Nephron (organoid): ENCODE measurements around the gene PCSK9.

Experiments used
- H3K27ac Mint-ChIP-seq, 3 experiments: 2 replicates each; pipeline ENCODE4 v1.8.0; 2020; ENCODE audit warnings: mixed read lengths in 3 of 3, mild to moderate bottlenecking in 2 of 3, moderate library complexity in 1 of 3
- H3K27me3 Mint-ChIP-seq: 2 replicates; pipeline ENCODE4 v1.8.0; 2021; ENCODE audit warnings: low read depth, mild to moderate bottlenecking, moderate library complexity, mixed read lengths
- H3K36me3 Mint-ChIP-seq: 2 replicates; pipeline ENCODE4 v1.8.0; 2020; ENCODE audit warnings: low read depth, mixed read lengths
- H3K4me1 Mint-ChIP-seq: 2 replicates; pipeline ENCODE4 v1.8.0; 2020; ENCODE audit warnings: mixed read lengths
- H3K4me3 Mint-ChIP-seq, 3 experiments: 2 replicates each; pipeline ENCODE4 v1.8.0; 2020; ENCODE audit warnings: mild to moderate bottlenecking in 3 of 3, mixed read lengths in 3 of 3, moderate library complexity in 2 of 3
- H3K9me3 Mint-ChIP-seq: 2 replicates; pipeline ENCODE4 v1.8.0; 2020; ENCODE audit warnings: mixed read lengths
- CTCF ChIP-seq, 3 experiments: fragments of 200-600 bp; sonication (generic); IDR thresholded peaks; one replicate each; pipeline ENCODE4 v1.5.0; 2021; ENCODE audit warnings: antibody characterized with exemption in 3 of 3; ENCODE audit not compliant: unreplicated experiment in 3 of 3

The PCSK9 gene

GRCh38 chr1:55040083-55040932, 960 bp downstream of the PCSK9 start:
- peaks cover 17% of the 10 kb centered on the region for H3K4me1 Mint-ChIP-seq
- H3K27ac Mint-ChIP-seq = no peak overlapping the region
- no peak for TF ChIP-seq CTCF (IDR thresholded peaks at IDR 0.05; ENCODE audit: unreplicated experiment in 3 of 3)
- peaks cover 10% of the 10 kb centered on the region for H3K36me3 Mint-ChIP-seq
- peak overlapping the region; percentile 82 to 88 (median 83) for H3K4me3 Mint-ChIP-seq
- peaks cover 84% of the 10 kb centered on the region for H3K27me3 Mint-ChIP-seq
- H3K9me3 Mint-ChIP-seq = no peaks in the 10 kb centered on the region

DNA sequence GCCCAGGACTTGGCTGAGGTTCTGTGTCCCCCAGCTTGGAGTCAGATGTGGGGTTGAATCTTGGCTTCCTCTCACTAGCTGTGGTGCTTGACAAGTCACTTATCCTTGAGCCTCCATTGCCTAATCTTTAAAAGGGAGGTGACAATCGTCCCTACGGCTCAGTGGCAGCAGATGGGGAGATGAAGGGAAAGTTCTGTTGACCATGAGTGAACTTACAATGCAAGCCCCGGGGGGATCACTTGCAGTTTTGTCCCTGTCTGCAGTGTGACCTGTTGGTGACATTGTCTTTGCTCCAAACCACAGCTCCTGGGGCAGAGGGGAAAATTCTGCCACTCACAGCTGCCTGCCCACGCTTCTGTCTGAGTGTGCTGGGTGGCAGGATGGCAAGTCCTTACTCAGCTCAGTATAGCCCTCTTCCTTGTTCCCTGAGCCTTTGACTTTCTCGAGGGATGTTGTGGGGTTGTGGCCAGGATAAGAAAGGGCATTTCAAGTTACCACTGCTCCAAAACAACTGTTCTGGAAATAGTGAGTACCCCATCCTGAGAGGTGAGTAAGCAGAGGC, 1.7 kb downstream of the PCSK9 start:
- Mint-ChIP-seq H3K4me1 (peaks cover 17% of the 10 kb centered on the region), H3K4me3 (peak overlapping the region; percentile 82 to 88 (median 83)), H3K27ac (no peak overlapping the region), H3K27me3 (peaks cover 78% of the 10 kb centered on the region), H3K36me3 (peaks cover 10% of the 10 kb centered on the region), H3K9me3 (no peaks in the 10 kb centered on the region)
- no peak for TF ChIP-seq CTCF (IDR thresholded peaks at IDR 0.05; ENCODE audit: unreplicated experiment in 3 of 3)

- TF ChIP-seq CTCF (IDR thresholded peaks at IDR 0.05; ENCODE audit: unreplicated experiment in 3 of 3) = no peak
- peaks cover 76% of the 10 kb centered on the region for H3K27me3 Mint-ChIP-seq
- H3K36me3 Mint-ChIP-seq = peaks cover 11% of the 10 kb centered on the region
- H3K4me1 Mint-ChIP-seq = peaks cover 17% of the 10 kb centered on the region
- no peak overlapping the region for H3K27ac Mint-ChIP-seq
- no peaks in the 10 kb centered on the region for H3K9me3 Mint-ChIP-seq
- H3K4me3 Mint-ChIP-seq = peak overlapping the region in 1 of 3 experiments; percentile 88
Observed at GRCh38 chr1:55041613-55042012, 2.3 kb downstream of the PCSK9 start.

DNA sequence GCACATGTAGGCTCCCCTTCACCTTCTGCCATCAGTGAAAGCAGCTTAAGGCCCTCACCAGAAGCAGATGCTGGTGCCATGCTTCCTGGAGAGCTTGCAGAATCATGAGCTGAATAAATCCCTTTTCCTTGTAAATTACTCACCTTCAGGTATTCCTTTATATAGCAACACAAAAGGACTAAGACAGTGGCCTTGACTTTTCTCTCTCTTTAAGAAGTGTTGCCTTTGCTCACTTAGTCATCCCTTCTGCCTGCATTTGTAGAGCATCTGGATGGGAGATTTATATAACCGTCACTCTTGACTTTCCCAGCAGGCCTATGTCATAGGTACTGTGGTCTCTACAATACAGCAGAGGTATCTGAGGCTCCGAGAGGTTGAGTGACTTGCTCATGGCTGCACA, 3.7 kb downstream of the PCSK9 start:
- Mint-ChIP-seq H3K4me1 (peaks cover 17% of the 10 kb centered on the region), H3K4me3 (peak overlapping the region in 1 of 3 experiments; percentile 65), H3K27ac (no peak overlapping the region), H3K27me3 (peaks cover 70% of the 10 kb centered on the region), H3K9me3 (no peaks in the 10 kb centered on the region), H3K36me3 (peaks cover 17% of the 10 kb centered on the region)
- TF ChIP-seq CTCF (IDR thresholded peaks at IDR 0.05; ENCODE audit: unreplicated experiment in 3 of 3) = no peak

DNA sequence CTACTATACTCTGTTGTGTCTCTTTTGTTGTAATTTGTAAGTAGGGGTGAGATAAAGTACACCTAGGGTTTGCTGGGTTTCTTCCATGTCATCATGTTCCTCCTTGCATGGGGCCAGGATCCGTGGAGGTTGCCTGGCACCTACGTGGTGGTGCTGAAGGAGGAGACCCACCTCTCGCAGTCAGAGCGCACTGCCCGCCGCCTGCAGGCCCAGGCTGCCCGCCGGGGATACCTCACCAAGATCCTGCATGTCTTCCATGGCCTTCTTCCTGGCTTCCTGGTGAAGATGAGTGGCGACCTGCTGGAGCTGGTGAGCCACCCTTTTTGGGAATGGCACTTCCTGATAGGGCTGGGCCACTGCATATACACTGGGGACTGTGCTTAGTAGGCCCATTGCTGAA, 4.4 kb downstream of the PCSK9 start:
- no peak for TF ChIP-seq CTCF (IDR thresholded peaks at IDR 0.05; ENCODE audit: unreplicated experiment in 3 of 3)
- Mint-ChIP-seq H3K36me3 (peaks cover 17% of the 10 kb centered on the region), H3K4me1 (peaks cover 17% of the 10 kb centered on the region), H3K4me3 (no peak overlapping the region), H3K9me3 (no peaks in the 10 kb centered on the region), H3K27me3 (peaks cover 62% of the 10 kb centered on the region), H3K27ac (no peak overlapping the region)
